RWPE2 (cell line): ENCODE results near the gene DIO2.

Source experiments
- ATAC-seq: fragments of 200-7000 bp; cut with Tn5 transposase; 3 replicates; pipeline ENCODE4 v1.9.1; 2021; ENCODE audit warnings: low read depth
- DNase-seq: peaks from one replicate; pipeline ENCODE4 v3.0.0-alpha.2; 2020; ENCODE audit warnings: low spot score
- H3K27ac ChIP-seq: fragments of 450-650 bp; 2 replicates; pipeline ENCODE4 v1.5.1; 2017; ENCODE audit warnings: mild to moderate bottlenecking; ENCODE audit not compliant: poor library complexity, severe bottlenecking
- H3K27me3 ChIP-seq: fragments of 250-450 bp; sonication (Bioruptor Pico); 2 replicates; pipeline ENCODE4 v1.5.1; 2021; ENCODE audit warnings: mild to moderate bottlenecking, moderate library complexity; ENCODE audit not compliant: insufficient read depth, poor library complexity, severe bottlenecking
- H3K36me3 ChIP-seq: fragments of 250-450 bp; sonication (Bioruptor Pico); 2 replicates; pipeline ENCODE4 v1.5.1; 2020; ENCODE audit warnings: low read depth, mild to moderate bottlenecking, moderate library complexity
- H3K4me1 ChIP-seq: fragments of 250-450 bp; sonication (Bioruptor Pico); 2 replicates; pipeline ENCODE4 v1.5.1; 2021; ENCODE audit warnings: mild to moderate bottlenecking, moderate library complexity; ENCODE audit not compliant: insufficient read depth, poor library complexity, severe bottlenecking
- H3K4me3 ChIP-seq: fragments of 250-450 bp; sonication (Bioruptor Pico); 2 replicates; pipeline ENCODE4 v1.5.1; 2021; ENCODE audit warnings: mild to moderate bottlenecking, moderate library complexity; ENCODE audit not compliant: severe bottlenecking
- H3K9me3 ChIP-seq: fragments of 250-450 bp; sonication (Bioruptor Pico); 2 replicates; pipeline ENCODE4 v1.5.1; 2021; ENCODE audit warnings: mild to moderate bottlenecking, moderate library complexity; ENCODE audit not compliant: severe bottlenecking
- CTCF ChIP-seq: fragments of 450-650 bp; IDR thresholded peaks from one replicate; pipeline ENCODE4 v1.5.1; 2017; ENCODE audit warnings: mild to moderate bottlenecking, moderate library complexity; ENCODE audit not compliant: poor library complexity, severe bottlenecking

Gene DIO2

GRCh38 chr14:80206351-80207080 is 4.8 kb downstream of the DIO2 start:
- no peak for ATAC-seq
- H3K27me3 ChIP-seq, result peaks cover 11% of the 10 kb centered on the region
- no peak overlapping the region for H3K27ac ChIP-seq
- TF ChIP-seq CTCF, result no peak
- DNase-seq, result no peak
- H3K9me3 ChIP-seq, result no peaks in the 10 kb centered on the region
- no peaks in the 10 kb centered on the region for H3K36me3 ChIP-seq
- no peaks in the 10 kb centered on the region for H3K4me1 ChIP-seq
- no peak overlapping the region for H3K4me3 ChIP-seq

GRCh38 chr14:80202888-80203562 is 8.3 kb downstream of the DIO2 start:
- Histone ChIP-seq H3K36me3 (no peaks in the 10 kb centered on the region), H3K4me1 (no peaks in the 10 kb centered on the region), H3K9me3 (no peaks in the 10 kb centered on the region), H3K4me3 (no peak overlapping the region), H3K27ac (no peak overlapping the region), H3K27me3 (no peaks in the 10 kb centered on the region)
- TF ChIP-seq CTCF, result peak; percentile 54
- ATAC-seq (no peak), DNase-seq (peak; percentile 51)

- no peaks in the 10 kb centered on the region for H3K9me3 ChIP-seq
- H3K4me1 ChIP-seq, result no peaks in the 10 kb centered on the region
- H3K36me3 ChIP-seq, result no peaks in the 10 kb centered on the region
- TF ChIP-seq CTCF, result no peak
- ATAC-seq (no peak), DNase-seq (no peak)
- no peak overlapping the region for H3K4me3 ChIP-seq
- no peaks in the 10 kb centered on the region for H3K27me3 ChIP-seq
- H3K27ac ChIP-seq, result no peak overlapping the region
Measured at GRCh38 chr14:80200093-80200492, 11.2 kb downstream of the DIO2 start.

- Histone ChIP-seq H3K4me3 (no peak overlapping the region), H3K27me3 (no peaks in the 10 kb centered on the region), H3K27ac (no peak overlapping the region), H3K4me1 (no peaks in the 10 kb centered on the region), H3K9me3 (no peaks in the 10 kb centered on the region), H3K36me3 (no peaks in the 10 kb centered on the region)
- no peak for DNase-seq
- no peak for ATAC-seq
- TF ChIP-seq CTCF, result no peak
Measured at GRCh38 chr14:80188571-80188970, 22.7 kb downstream of the DIO2 start.

- Histone ChIP-seq H3K4me3 (no peak overlapping the region), H3K27me3 (no peaks in the 10 kb centered on the region), H3K9me3 (no peaks in the 10 kb centered on the region), H3K4me1 (no peaks in the 10 kb centered on the region), H3K36me3 (no peaks in the 10 kb centered on the region), H3K27ac (no peak overlapping the region)
- DNase-seq, result no peak
- ATAC-seq, result no peak
- TF ChIP-seq CTCF, result no peak
Measured at GRCh38 chr14:80186301-80186800, 25.0 kb downstream of the DIO2 start.
